ENCODE results near the gene EFNA2. TPM values are rescaled to one million over a fixed set of nuclear protein-coding genes. Genes with fewer than 3 reads are reported as not detected.
"Not testable (repeated sequence)": the region's sequence is repeated elsewhere in the genome, so short reads cannot be mapped to it uniquely, and the experiment has no call there.

The EFNA2 gene
- total and polyA plus RNA-seq, 2 donors: 0.09 to 0.21 TPM

DNA sequence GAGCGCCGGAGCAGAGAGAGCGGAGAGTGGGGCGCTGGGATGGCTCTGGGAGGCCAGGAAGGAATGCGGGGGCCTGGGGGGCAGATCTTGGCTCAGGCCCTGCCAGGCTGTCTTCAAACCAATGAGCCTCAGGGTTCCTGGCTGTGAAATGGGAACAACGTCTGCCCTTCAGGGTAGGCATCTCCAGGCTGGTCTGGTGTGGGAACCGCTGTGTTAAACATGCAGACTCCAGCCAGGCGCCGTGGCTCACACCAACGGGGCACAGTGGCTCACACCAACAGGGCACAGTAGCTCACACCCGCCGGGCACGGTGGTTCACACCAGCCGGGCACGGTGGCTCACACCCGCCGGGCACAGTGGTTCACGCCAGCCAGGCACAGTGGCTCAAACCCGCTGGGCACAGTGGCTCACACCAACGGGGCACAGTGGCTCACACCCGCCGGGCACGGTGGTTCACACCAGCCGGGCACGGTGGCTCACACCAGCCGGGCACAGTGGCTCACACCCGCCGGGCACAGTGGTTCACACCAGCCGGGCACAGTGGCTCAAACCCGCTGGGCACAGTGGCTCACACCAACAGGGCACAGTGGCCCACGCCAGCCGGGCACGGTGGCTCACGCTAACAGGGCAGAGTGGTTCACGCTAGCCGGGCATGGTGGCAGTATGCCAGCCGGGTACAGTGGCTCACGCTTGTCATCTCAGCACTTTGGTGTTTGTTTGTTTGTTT, 40.1 kb downstream of the EFNA2 start:
- no peak for DNase-seq (ENCODE audit: low read depth in 6 of 9, low spot score in 9 of 9)
- H3K4me3 ChIP-seq (ENCODE audit: low read length in 2 of 2): no peak overlapping the region
- WGBS: 88% methylated on average over 38 of the region's 38 CpGs
- H3K4me1 ChIP-seq (ENCODE audit: control insufficient read depth in 2 of 2, insufficient read depth in 2 of 2, low read length in 2 of 2): peaks cover 0 to 11% of the 10 kb centered on the region in 2 donors
- H3K27ac ChIP-seq (ENCODE audit: low read depth in 1 of 2, low read length in 1 of 2): no peak overlapping the region
- H3K27me3 ChIP-seq (ENCODE audit: control insufficient read depth in 2 of 2, insufficient read depth in 1 of 2, low read length in 1 of 2): peaks cover 29 to 65% of the 10 kb centered on the region in 2 donors
- H3K36me3 ChIP-seq (ENCODE audit: control insufficient read depth in 2 of 2, insufficient read depth in 2 of 2, low read length in 1 of 2): no peaks in the 10 kb centered on the region
- H3K9me3 ChIP-seq (ENCODE audit: control insufficient read depth in 2 of 2, insufficient read depth in 1 of 2, low read length in 1 of 2): peaks cover 0 to 10% of the 10 kb centered on the region in 2 donors

- WGBS: 83% methylated on average over 14 of the region's 14 CpGs
- peaks cover 29 to 70% of the 10 kb centered on the region in 2 donors for H3K27me3 ChIP-seq (ENCODE audit: control insufficient read depth in 2 of 2, insufficient read depth in 1 of 2, low read length in 1 of 2)
- H3K9me3 ChIP-seq (ENCODE audit: control insufficient read depth in 2 of 2, insufficient read depth in 1 of 2, low read length in 1 of 2): peaks cover 0 to 10% of the 10 kb centered on the region in 2 donors
- H3K36me3 ChIP-seq (ENCODE audit: control insufficient read depth in 2 of 2, insufficient read depth in 2 of 2, low read length in 1 of 2): no peaks in the 10 kb centered on the region
- DNase-seq (ENCODE audit: low read depth in 6 of 9, low spot score in 9 of 9): peak in 1 of 9 donors; percentile 12
- H3K27ac ChIP-seq (ENCODE audit: low read depth in 1 of 2, low read length in 1 of 2): no peak overlapping the region
- no peak overlapping the region for H3K4me3 ChIP-seq (ENCODE audit: low read length in 2 of 2)
- peaks cover 0 to 11% of the 10 kb centered on the region in 2 donors for H3K4me1 ChIP-seq (ENCODE audit: control insufficient read depth in 2 of 2, insufficient read depth in 2 of 2, low read length in 2 of 2)
Measured at GRCh38 chr19:1327125-1327524, 41.5 kb downstream of the EFNA2 start.

DNA sequence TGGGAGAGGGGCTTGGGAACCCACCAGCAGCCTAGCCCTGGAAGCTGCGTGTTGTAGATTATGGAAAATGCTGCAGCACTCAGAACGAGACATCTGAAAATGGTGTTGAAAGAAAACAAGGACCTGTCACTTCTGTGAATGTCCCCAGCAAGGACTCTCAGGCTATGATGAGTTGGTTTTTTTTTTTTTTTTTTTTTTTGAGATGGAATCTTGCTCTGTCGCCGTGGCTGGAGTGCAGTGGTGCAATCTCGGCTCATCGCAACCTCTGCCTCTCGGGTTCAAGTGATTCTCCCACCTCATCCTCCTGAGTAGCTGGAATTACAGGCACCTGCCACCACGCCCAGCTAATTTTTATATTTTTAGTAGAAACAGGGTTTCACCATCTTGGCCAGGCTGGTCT, 46.5 kb downstream of the EFNA2 start:
- not testable (repeated sequence) for H3K36me3 ChIP-seq (ENCODE audit: control insufficient read depth in 2 of 2, insufficient read depth in 2 of 2, low read length in 1 of 2); DNase-seq (ENCODE audit: low read depth in 6 of 9, low spot score in 9 of 9); H3K4me3 ChIP-seq (ENCODE audit: low read length in 2 of 2); H3K9me3 ChIP-seq (ENCODE audit: control insufficient read depth in 2 of 2, insufficient read depth in 1 of 2, low read length in 1 of 2); H3K4me1 ChIP-seq (ENCODE audit: control insufficient read depth in 2 of 2, insufficient read depth in 2 of 2, low read length in 2 of 2); H3K27ac ChIP-seq (ENCODE audit: low read depth in 1 of 2, low read length in 1 of 2)
- WGBS: 77% methylated on average over 8 of the region's 8 CpGs
- peaks cover 0 to 36% of the 10 kb centered on the region in 2 donors for H3K27me3 ChIP-seq (ENCODE audit: control insufficient read depth in 2 of 2, insufficient read depth in 1 of 2, low read length in 1 of 2)

DNA sequence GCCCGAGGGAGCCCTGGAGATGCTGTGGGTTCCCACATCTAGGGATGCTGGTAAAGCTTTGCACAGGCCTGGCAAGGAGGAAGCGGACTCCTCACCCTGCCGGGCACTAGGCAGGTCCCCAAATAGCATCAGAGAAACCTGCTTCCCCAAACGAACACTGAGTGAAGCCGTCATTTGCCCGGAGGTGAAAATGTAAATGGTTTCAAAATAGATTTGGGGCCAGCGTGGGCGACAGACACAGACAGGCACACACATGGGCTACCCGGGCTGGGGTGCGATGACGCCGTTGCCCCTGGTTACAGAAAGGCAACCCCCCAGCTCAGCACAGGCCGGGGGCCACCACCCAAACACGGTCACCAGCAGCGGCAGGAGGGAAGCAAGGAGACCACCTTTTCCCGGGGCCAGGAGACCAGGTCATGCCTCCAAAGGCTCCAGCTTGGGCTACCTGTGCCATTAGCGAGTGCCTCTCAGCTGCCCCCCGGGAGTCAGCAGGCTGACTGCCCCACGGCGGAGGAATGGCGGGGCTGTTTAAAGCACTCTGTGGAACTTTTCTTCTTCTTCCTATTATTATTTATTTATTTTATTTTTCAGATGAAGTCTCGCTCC, 50.5 kb downstream of the EFNA2 start:
- no peaks in the 10 kb centered on the region for H3K36me3 ChIP-seq (ENCODE audit: control insufficient read depth in 2 of 2, insufficient read depth in 2 of 2, low read length in 1 of 2)
- H3K27ac ChIP-seq (ENCODE audit: low read depth in 1 of 2, low read length in 1 of 2): no peak overlapping the region
- no peaks in the 10 kb centered on the region for H3K4me1 ChIP-seq (ENCODE audit: control insufficient read depth in 2 of 2, insufficient read depth in 2 of 2, low read length in 2 of 2)
- no peak overlapping the region for H3K4me3 ChIP-seq (ENCODE audit: low read length in 2 of 2)
- peaks cover 0 to 38% of the 10 kb centered on the region in 2 donors for H3K27me3 ChIP-seq (ENCODE audit: control insufficient read depth in 2 of 2, insufficient read depth in 1 of 2, low read length in 1 of 2)
- peaks cover 0 to 4% of the 10 kb centered on the region in 2 donors for H3K9me3 ChIP-seq (ENCODE audit: control insufficient read depth in 2 of 2, insufficient read depth in 1 of 2, low read length in 1 of 2)
- 85% methylated on average over 22 of the region's 22 CpGs for WGBS
- DNase-seq (ENCODE audit: low read depth in 6 of 9, low spot score in 9 of 9): no peak

DNA sequence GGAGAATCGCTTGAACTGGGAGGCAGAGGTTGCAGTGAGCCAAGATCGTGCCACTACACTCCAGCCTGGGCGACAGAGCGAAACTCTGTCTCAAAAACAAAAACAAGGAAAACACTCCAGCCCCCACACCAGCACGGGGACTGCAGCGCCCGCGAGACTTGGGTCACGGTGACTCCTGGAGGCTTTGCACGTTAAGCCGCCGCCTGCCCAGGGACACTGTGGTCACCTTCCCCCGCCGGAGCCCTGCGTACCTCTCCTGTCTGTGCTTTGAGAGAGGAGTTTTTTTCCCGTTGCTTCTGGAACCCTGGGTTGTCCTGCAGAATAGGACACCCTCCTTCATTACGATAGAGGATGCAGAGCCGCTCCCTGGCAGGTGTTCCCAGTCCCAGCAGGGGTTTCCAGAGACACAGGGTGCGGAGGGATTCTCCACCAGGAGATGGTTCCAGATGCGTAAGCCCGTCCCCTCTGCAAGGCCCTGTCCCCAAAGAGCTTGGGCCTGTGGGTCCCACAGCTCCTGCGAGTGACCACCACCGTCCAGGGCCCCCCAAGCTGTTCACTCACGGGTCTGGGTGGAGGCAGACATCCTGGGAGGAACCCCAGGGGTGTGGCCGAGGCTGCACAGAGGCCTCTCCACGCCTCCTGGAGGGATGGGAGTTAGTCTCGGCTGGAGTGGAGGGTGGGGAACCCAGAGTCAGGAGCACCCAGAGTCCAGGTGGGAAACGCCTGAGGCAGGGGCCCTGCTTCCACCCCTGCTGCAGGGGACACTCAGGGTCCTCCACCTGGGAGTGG, 55.2 kb downstream of the EFNA2 start:
- Histone ChIP-seq H3K4me1 (ENCODE audit: control insufficient read depth in 2 of 2, insufficient read depth in 2 of 2, low read length in 2 of 2) (peaks cover 0 to 10% of the 10 kb centered on the region in 2 donors), H3K4me3 (ENCODE audit: low read length in 2 of 2) (no peak overlapping the region), H3K27me3 (ENCODE audit: control insufficient read depth in 2 of 2, insufficient read depth in 1 of 2, low read length in 1 of 2) (peaks cover 0 to 20% of the 10 kb centered on the region in 2 donors), H3K36me3 (ENCODE audit: control insufficient read depth in 2 of 2, insufficient read depth in 2 of 2, low read length in 1 of 2) (no peaks in the 10 kb centered on the region), H3K9me3 (ENCODE audit: control insufficient read depth in 2 of 2, insufficient read depth in 1 of 2, low read length in 1 of 2) (peaks cover 0 to 4% of the 10 kb centered on the region in 2 donors), H3K27ac (ENCODE audit: low read depth in 1 of 2, low read length in 1 of 2) (no peak overlapping the region)
- WGBS: 91% methylated on average over 28 of the region's 28 CpGs
- no peak for DNase-seq (ENCODE audit: low read depth in 6 of 9, low spot score in 9 of 9)

DNA sequence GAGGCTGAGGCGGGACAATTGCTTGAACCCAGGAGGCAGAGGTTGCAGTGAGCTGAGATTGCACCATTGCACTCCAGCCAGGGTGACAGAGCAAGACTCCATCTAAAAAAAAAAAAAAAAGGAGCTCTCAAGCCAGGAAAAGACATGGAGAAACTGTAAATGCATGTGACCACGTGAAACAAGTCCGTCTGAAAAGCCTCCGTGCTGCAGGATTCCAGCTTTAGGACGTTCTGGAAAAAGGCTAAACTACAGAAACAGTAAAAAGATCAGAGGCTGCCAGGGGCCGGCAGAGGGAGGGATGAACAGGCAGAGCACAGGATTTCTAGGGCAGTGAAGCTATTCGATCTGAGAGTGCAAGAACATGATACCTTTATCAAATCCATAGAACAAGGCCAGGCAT, 57.4 kb downstream of the EFNA2 start:
- Histone ChIP-seq H3K4me3 (ENCODE audit: low read length in 2 of 2) (no peak overlapping the region), H3K27me3 (ENCODE audit: control insufficient read depth in 2 of 2, insufficient read depth in 1 of 2, low read length in 1 of 2) (peaks cover 0 to 18% of the 10 kb centered on the region in 2 donors), H3K27ac (ENCODE audit: low read depth in 1 of 2, low read length in 1 of 2) (no peak overlapping the region), H3K4me1 (ENCODE audit: control insufficient read depth in 2 of 2, insufficient read depth in 2 of 2, low read length in 2 of 2) (peaks cover 0 to 10% of the 10 kb centered on the region in 2 donors), H3K36me3 (ENCODE audit: control insufficient read depth in 2 of 2, insufficient read depth in 2 of 2, low read length in 1 of 2) (no peaks in the 10 kb centered on the region), H3K9me3 (ENCODE audit: control insufficient read depth in 2 of 2, insufficient read depth in 1 of 2, low read length in 1 of 2) (peaks cover 0 to 4% of the 10 kb centered on the region in 2 donors)
- WGBS: 87% methylated on average over 7 of the region's 7 CpGs
- DNase-seq (ENCODE audit: low read depth in 6 of 9, low spot score in 9 of 9): no peak

DNA sequence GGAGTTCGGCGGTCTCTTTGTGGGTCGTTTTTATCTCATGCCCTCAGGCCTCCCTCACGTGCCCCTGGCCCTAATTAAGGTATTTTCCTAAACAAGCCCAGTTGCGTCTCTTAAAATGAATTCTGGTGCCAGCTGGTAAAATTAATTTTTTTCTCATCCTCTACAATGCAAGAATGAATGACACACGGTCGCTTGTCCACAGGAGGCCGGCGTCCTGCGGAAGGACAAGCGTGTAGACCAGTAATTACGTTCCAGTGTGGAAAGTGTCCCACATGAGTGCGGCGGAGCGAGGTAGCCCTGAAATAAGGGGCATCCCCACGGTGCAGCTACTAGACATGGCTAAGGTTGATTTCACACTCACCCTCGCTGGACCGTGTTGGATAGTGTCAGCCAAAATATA, 63.5 kb downstream of the EFNA2 start:
- no peaks in the 10 kb centered on the region for H3K36me3 ChIP-seq (ENCODE audit: control insufficient read depth in 2 of 2, insufficient read depth in 2 of 2, low read length in 1 of 2)
- peaks cover 0 to 10% of the 10 kb centered on the region in 2 donors for H3K27me3 ChIP-seq (ENCODE audit: control insufficient read depth in 2 of 2, insufficient read depth in 1 of 2, low read length in 1 of 2)
- no peak overlapping the region for H3K4me3 ChIP-seq (ENCODE audit: low read length in 2 of 2)
- H3K4me1 ChIP-seq (ENCODE audit: control insufficient read depth in 2 of 2, insufficient read depth in 2 of 2, low read length in 2 of 2): peaks cover 4 to 15% of the 10 kb centered on the region in 2 donors
- no peak for DNase-seq (ENCODE audit: low read depth in 6 of 9, low spot score in 9 of 9)
- H3K9me3 ChIP-seq (ENCODE audit: control insufficient read depth in 2 of 2, insufficient read depth in 1 of 2, low read length in 1 of 2): peaks cover 0 to 3% of the 10 kb centered on the region in 2 donors
- WGBS: 92% methylated on average over 18 of the region's 18 CpGs
- H3K27ac ChIP-seq (ENCODE audit: low read depth in 1 of 2, low read length in 1 of 2): no peak overlapping the region

- H3K9me3 ChIP-seq (ENCODE audit: control insufficient read depth in 2 of 2, insufficient read depth in 1 of 2, low read length in 1 of 2): peaks cover 0 to 3% of the 10 kb centered on the region in 2 donors
- H3K27ac ChIP-seq (ENCODE audit: low read depth in 1 of 2, low read length in 1 of 2): no peak overlapping the region
- no peak overlapping the region for H3K4me3 ChIP-seq (ENCODE audit: low read length in 2 of 2)
- H3K4me1 ChIP-seq (ENCODE audit: control insufficient read depth in 2 of 2, insufficient read depth in 2 of 2, low read length in 2 of 2): peaks cover 13% of the 10 kb centered on the region in 2 donors
- peaks cover 0 to 8% of the 10 kb centered on the region in 2 donors for H3K27me3 ChIP-seq (ENCODE audit: control insufficient read depth in 2 of 2, insufficient read depth in 1 of 2, low read length in 1 of 2)
- DNase-seq (ENCODE audit: low read depth in 6 of 9, low spot score in 9 of 9): no peak
- 95% methylated on average over 5 of the region's 5 CpGs for WGBS
- no peaks in the 10 kb centered on the region for H3K36me3 ChIP-seq (ENCODE audit: control insufficient read depth in 2 of 2, insufficient read depth in 2 of 2, low read length in 1 of 2)
Measured at GRCh38 chr19:1350867-1351266, 65.2 kb downstream of the EFNA2 start.
